Activated CD8-positive, alpha-beta T cell treated with anti-CD3 and anti-CD28 coated beads for 36 hours (primary cell): ENCODE data around the gene PPP1R9B. TPM values are rescaled to one million over a fixed set of nuclear protein-coding genes. Genes with fewer than 3 reads are reported as not detected.

ENCODE experiments used
- ATAC-seq: fragments of 200-7000 bp; cut with Tn5 transposase; one replicate; pipeline ENCODE4 v1.10.0; 2021; ENCODE audit warnings: mild to moderate bottlenecking, moderate library complexity
- CTCF ChIA-PET: fragments of 350-600 bp; sonication (Branson Sonifier 250); formaldehyde crosslinking; loops from one replicate; lab custom pipeline; 2021; ENCODE audit warnings: antibody characterized with exemption; lab: Charles Lee
- POLR2A ChIA-PET: fragments of 350-600 bp; sonication (Branson Sonifier 250); formaldehyde crosslinking; loops from one replicate; lab custom pipeline; 2021; ENCODE audit warnings: antibody characterized with exemption; lab: Charles Lee
- DNase-seq: peaks from one replicate; pipeline ENCODE4 v3.0.0-alpha.2; 2020
- H3K27ac Mint-ChIP-seq: one replicate; pipeline ENCODE4 v1.8.0; 2021; ENCODE audit warnings: mild to moderate bottlenecking, mixed read lengths
- H3K27me3 Mint-ChIP-seq: one replicate; pipeline ENCODE4 v1.8.0; 2021; ENCODE audit warnings: mixed read lengths
- H3K36me3 Mint-ChIP-seq: one replicate; pipeline ENCODE4 v1.8.0; 2021; ENCODE audit warnings: low read depth, mixed read lengths
- H3K4me1 Mint-ChIP-seq: one replicate; pipeline ENCODE4 v1.8.0; 2021; ENCODE audit warnings: low read depth, mixed read lengths
- H3K4me3 Mint-ChIP-seq: one replicate; pipeline ENCODE4 v1.8.0; 2021; ENCODE audit warnings: mild to moderate bottlenecking, moderate library complexity, mixed read lengths
- H3K9me3 Mint-ChIP-seq: one replicate; pipeline ENCODE4 v1.8.0; 2021; ENCODE audit warnings: mixed read lengths
- CTCF ChIP-seq: fragments of 200-600 bp; IDR thresholded peaks from one replicate; pipeline ENCODE4 v1.8.0; 2022; ENCODE audit warnings: antibody characterized with exemption, mild to moderate bottlenecking
- intact Hi-C: fragments of 100-400 bp; cut with micrococcal nuclease; formaldehyde crosslinking; loops from one replicate; pipeline ENCODE4 v1.10.0; 2022
- total RNA-seq, 2 experiments: library from RNA; stranded (reverse); gene quantifications; one replicate each; pipeline ENCODE4 v1.2.3, GENCODE V29; 2021

PPP1R9B gene
- total RNA-seq, 2 experiments from 2014 or later: 52.4 to 56.4 TPM

- ATAC-seq: no peak
- Mint-ChIP-seq H3K36me3 (peaks cover 44% of the 10 kb centered on the region), H3K9me3 (no peaks in the 10 kb centered on the region)
Measured at GRCh38 chr17:50146927-50147665, 3.4 kb downstream of the PPP1R9B start.

GRCh38 chr17:50146230-50146926, 4.1 kb downstream of the PPP1R9B start:
- ChIA-PET CTCF (interaction anchor here (0.6 to 9.6 kb wide), 9 partner anchors 10 to 470 kb away, joined by 3 to 102 read pairs (median 6); partner anchors contain the start of gene PDK2), POLR2A (interaction anchor here (0.9 to 7.0 kb wide), 4 partner anchors 14 to 23 kb away, joined by 3 to 64 read pairs (median 4); no protein-coding TSS in a partner anchor)
- intact Hi-C loops: no loop called here
- ATAC-seq (no peak), DNase-seq (peak; percentile 58)
- H3K4me1 Mint-ChIP-seq: peaks cover 59% of the 10 kb centered on the region
- no peaks in the 10 kb centered on the region for H3K9me3 Mint-ChIP-seq
- peak overlapping the region; percentile 82 for H3K4me3 Mint-ChIP-seq
- H3K27me3 Mint-ChIP-seq: no peaks in the 10 kb centered on the region
- no peak for TF ChIP-seq CTCF
- peaks cover 49% of the 10 kb centered on the region for H3K36me3 Mint-ChIP-seq
- peak overlapping the region; percentile 92 for H3K27ac Mint-ChIP-seq

More at GRCh38 chr17:50146927-50147665, 3.4 kb downstream of the PPP1R9B start:
- ChIA-PET CTCF (interaction anchor here (0.6 to 9.6 kb wide), 5 partner anchors 10 to 471 kb away, joined by 4 to 102 read pairs (median 8); partner anchors contain the start of gene PDK2), POLR2A (interaction anchor here (0.9 to 7.0 kb wide), 4 partner anchors 14 to 199 kb away, joined by 3 to 64 read pairs (median 6); partner anchors contain the start of gene XYLT2)
- peak overlapping the region; percentile 82 for H3K4me3 Mint-ChIP-seq
- intact Hi-C loops: no loop called here
- DNase-seq: no peak
- peak overlapping the region; percentile 92 for H3K27ac Mint-ChIP-seq
- TF ChIP-seq CTCF: no peak
- H3K27me3 Mint-ChIP-seq: no peaks in the 10 kb centered on the region
- peaks cover 59% of the 10 kb centered on the region for H3K4me1 Mint-ChIP-seq

- Mint-ChIP-seq H3K36me3 (peaks cover 55% of the 10 kb centered on the region), H3K27ac (peak overlapping the region; percentile 72), H3K27me3 (no peaks in the 10 kb centered on the region), H3K9me3 (no peaks in the 10 kb centered on the region), H3K4me1 (peaks cover 66% of the 10 kb centered on the region), H3K4me3 (no peak overlapping the region)
- ChIA-PET POLR2A (interaction anchor here (0.9 to 7.0 kb wide), 4 partner anchors 14 to 24 kb away, joined by 3 to 64 read pairs (median 4); no protein-coding TSS in a partner anchor), CTCF (interaction anchor here (0.7 to 9.6 kb wide), 10 partner anchors 9 to 52 kb away, joined by 3 to 102 read pairs (median 6); partner anchors contain the start of gene PDK2)
- DNase-seq (no peak), ATAC-seq (no peak)
- intact Hi-C loops: no loop called here
- TF ChIP-seq CTCF: no peak
Measured at GRCh38 chr17:50145532-50146229, 4.8 kb downstream of the PPP1R9B start.

GRCh38 chr17:50144845-50145531, 5.5 kb downstream of the PPP1R9B start:
- DNase-seq (peak; percentile 68), ATAC-seq (peak; percentile 14)
- Mint-ChIP-seq H3K4me3 (no peak overlapping the region), H3K4me1 (peaks cover 73% of the 10 kb centered on the region), H3K36me3 (peaks cover 60% of the 10 kb centered on the region), H3K27me3 (no peaks in the 10 kb centered on the region), H3K27ac (peak overlapping the region; percentile 72), H3K9me3 (no peaks in the 10 kb centered on the region)
- CTCF ChIA-PET: interaction anchor here (0.7 to 9.5 kb wide), 5 partner anchors 9 to 32 kb away, joined by 3 to 102 read pairs (median 6); no protein-coding TSS in a partner anchor
- no peak for TF ChIP-seq CTCF
- intact Hi-C loops: no loop called here
- POLR2A ChIA-PET: no interaction called here
